T-helper 22 cell (primary cell): ENCODE data around the gene PREX1.

Source experiments
- DNase-seq: peaks from one replicate; pipeline ENCODE4 v3.0.0-alpha.2; 2020; ENCODE audit warnings: low read depth

PREX1 gene

GRCh38 chr20:48620154-48620506, 207.7 kb downstream of the PREX1 start:
- DNase-seq = no peak

GRCh38 chr20:48619126-48620101, 208.4 kb downstream of the PREX1 start:
- no peak for DNase-seq

- no peak for DNase-seq
Measured at GRCh38 chr20:48618631-48619030, 209.2 kb downstream of the PREX1 start.

GRCh38 chr20:48618052-48618451, 209.7 kb downstream of the PREX1 start:
- no peak for DNase-seq

- no peak for DNase-seq
Measured at GRCh38 chr20:48617481-48617880, 210.3 kb downstream of the PREX1 start.

- DNase-seq = no peak
Measured at GRCh38 chr20:48616481-48616880, 211.3 kb downstream of the PREX1 start.

GRCh38 chr20:48615871-48616270, 211.9 kb downstream of the PREX1 start:
- no peak for DNase-seq

GRCh38 chr20:48614593-48615274, 213.1 kb downstream of the PREX1 start:
- DNase-seq = no peak

GRCh38 chr20:48613926-48614325, 213.9 kb downstream of the PREX1 start:
- DNase-seq = no peak

GRCh38 chr20:48612335-48612734, 215.5 kb downstream of the PREX1 start:
- no peak for DNase-seq

- DNase-seq = no peak
Measured at GRCh38 chr20:48610996-48611395, 216.8 kb downstream of the PREX1 start.

- DNase-seq = no peak
Measured at GRCh38 chr20:48609491-48609978, 218.3 kb downstream of the PREX1 start.

GRCh38 chr20:48608756-48609155, 219.0 kb downstream of the PREX1 start:
- DNase-seq = no peak

- no peak for DNase-seq
Measured at GRCh38 chr20:48607544-48607865, 220.3 kb downstream of the PREX1 start.

GRCh38 chr20:48606841-48607543, 220.8 kb downstream of the PREX1 start:
- DNase-seq = no peak

GRCh38 chr20:48606172-48606840, 221.5 kb downstream of the PREX1 start:
- DNase-seq = no peak

GRCh38 chr20:48605364-48606171, 222.2 kb downstream of the PREX1 start:
- DNase-seq = no peak

- DNase-seq = no peak
Measured at GRCh38 chr20:48604936-48605335, 222.9 kb downstream of the PREX1 start.

GRCh38 chr20:48604426-48604825, 223.4 kb downstream of the PREX1 start:
- DNase-seq = no peak

GRCh38 chr20:48603819-48604405, 223.9 kb downstream of the PREX1 start:
- no peak for DNase-seq
